Activated CD8-positive, alpha-beta memory T cell treated with anti-CD3 and anti-CD28 coated beads for 24 hours (primary cell): ENCODE data around the gene JADE3.

Experiments used
- DNase-seq: peaks from one replicate; pipeline ENCODE4 v3.0.0-alpha.2; 2020

JADE3 gene

GRCh38 chrX:47047989-47048388 lies 135.8 kb downstream of the JADE3 start:
- DNase-seq: no peak

DNA sequence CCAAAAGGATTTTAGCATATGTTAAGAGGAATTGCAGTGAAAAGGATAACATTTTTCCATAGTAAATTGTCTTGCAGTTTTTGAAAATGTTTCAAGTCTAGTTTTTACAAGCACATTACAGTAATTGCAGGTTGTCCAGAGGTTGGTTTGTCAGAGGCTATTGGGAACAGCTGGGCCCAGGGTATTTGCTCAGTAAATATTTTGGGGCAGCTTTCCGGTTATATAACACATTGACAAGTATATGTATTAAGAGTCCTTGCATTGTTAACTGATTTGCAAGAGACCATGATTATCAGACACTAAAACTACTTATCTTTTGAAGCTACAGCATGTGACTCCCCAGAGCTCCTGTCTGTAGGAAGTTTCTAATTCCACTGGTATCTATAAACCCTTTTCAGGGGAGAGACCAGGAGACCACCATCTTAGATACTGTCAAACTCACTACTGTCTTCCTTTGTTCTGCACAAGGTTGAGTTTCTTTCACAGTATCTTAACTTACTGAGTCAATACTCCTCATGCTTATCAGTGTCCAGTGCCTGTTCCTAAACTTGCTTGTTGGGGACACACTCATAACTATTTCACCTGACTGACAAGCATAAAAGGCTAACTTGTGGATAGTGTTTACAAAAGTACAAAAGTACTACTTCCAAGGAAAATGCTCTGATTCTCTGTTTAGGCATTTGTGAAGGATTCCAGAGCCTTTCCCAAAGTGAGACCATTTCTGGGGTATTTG lies 147.1 kb downstream of the JADE3 start:
- no peak for DNase-seq

- DNase-seq: no peak
Observed at GRCh38 chrX:47060708-47061107, 148.5 kb downstream of the JADE3 start.

DNA sequence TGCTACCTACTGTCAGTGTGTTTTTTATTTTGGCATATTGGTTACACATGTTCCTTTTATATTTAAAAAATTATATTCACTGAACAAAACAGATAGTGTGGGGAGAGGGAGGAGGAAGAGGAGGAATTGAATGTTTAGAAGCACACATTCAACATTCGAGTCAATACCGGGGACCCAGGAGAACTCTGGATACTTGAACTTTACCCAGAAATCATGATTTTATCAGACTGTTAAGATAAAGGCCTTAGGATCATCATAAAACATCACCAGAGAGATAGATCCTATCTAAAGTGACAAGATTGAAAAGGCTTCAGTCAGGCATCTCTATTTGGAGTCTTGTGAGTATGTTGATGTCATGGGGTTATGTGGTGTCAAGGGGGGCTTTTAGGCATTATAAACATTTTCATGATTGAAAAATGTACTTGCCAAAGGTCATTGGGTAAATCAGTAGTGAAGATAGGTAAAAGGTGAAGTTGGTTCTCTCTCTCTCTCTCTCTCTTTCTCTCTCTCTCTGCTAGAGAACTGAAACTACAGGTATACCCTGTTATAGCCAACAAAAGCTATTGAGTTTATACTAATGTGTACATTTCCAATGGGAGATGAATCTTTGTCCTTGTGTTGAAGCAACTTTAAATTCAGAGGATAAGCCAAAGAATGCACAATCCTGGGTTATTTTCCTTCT lies 149.2 kb downstream of the JADE3 start:
- no peak for DNase-seq

DNA sequence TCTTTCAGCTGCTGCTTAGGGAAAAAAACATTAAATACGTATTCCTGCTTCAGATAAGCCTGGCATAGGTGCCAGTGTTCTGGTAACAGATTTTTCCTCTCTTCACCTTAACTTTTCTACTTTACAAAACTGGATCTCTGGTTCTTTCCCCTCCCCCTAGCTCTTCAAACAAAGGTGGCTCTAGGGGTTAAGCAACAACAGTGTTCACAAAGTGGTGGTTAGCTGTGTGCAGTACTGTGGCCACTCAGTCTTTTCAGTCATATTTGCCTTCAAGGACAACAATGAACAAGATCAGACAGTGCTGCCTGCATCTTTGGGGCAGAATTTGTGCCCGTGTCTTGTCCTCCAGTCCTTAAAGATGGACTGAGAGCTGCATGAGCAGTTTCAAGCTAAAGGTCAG lies 151.0 kb downstream of the JADE3 start:
- no peak for DNase-seq

DNA sequence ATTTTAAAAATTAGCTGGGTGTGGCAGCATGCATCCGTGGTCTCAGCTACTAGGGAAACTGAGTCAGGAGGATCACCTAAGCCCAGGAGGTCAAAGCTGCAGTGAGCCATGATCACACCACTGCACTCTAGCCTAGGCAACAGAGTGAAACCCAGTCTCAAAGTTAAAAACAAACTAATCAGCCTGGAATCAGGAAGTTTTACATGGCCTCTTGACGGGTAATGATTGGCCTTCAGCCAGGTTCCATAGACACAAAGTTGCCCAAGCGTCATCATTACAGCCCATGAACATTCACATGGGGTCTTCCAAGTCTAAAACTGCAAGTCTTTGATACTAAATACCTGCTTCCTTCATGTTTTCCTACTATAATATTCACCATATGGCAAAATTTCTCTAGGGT lies 156.0 kb downstream of the JADE3 start:
- DNase-seq: no peak

GRCh38 chrX:47068720-47069119 lies 156.5 kb downstream of the JADE3 start:
- no peak for DNase-seq

GRCh38 chrX:47078129-47079043 lies 166.2 kb downstream of the JADE3 start, which contains the start of gene RGN:
RGN (plus strand) TSS chrX:47078443; CDS start chrX:47081145, 2,702 bp downstream.
- no peak for DNase-seq

- DNase-seq: no peak
Observed at GRCh38 chrX:47080215-47080914, 168.1 kb downstream of the JADE3 start.

DNA sequence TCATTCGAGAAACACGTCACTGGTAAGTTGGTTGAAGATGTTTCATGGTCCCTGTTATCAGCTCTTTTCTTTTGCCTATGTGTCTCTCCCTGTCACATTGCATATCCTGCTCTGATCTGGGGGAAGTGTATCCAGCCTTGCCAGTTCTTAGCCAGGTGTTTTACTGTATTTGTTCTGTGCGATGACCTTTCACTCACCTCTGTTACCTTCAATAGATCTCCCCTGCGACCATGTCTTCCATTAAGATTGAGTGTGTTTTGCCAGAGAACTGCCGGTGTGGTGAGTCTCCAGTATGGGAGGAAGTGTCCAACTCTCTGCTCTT lies 168.7 kb downstream of the JADE3 start:
- DNase-seq: no peak

- no peak for DNase-seq
Observed at GRCh38 chrX:47091149-47091775, 179.0 kb downstream of the JADE3 start.

GRCh38 chrX:47093248-47093647 lies 181.0 kb downstream of the JADE3 start:
- DNase-seq: no peak

DNA sequence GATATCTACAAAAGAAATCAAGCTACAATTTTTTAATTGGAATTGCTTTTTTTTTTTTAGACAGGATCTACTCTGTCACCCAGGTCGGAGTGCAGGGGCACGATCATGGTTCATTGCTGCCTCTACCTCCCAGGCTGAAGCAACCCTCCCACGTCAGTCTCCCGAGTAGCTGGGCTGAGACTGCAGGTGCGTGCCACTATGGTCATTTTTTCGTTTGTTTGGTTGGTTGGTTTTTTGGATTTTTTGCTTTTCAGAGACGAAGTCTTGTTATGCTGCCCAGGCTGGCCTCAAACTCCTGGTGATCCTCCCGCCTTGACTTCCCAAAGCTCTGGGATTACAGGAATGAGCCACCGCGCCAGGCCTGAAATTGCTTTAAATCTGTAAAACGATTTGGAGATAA lies 181.6 kb downstream of the JADE3 start:
- no peak for DNase-seq

- no peak for DNase-seq
Observed at GRCh38 chrX:47097018-47097417, 184.8 kb downstream of the JADE3 start.

DNA sequence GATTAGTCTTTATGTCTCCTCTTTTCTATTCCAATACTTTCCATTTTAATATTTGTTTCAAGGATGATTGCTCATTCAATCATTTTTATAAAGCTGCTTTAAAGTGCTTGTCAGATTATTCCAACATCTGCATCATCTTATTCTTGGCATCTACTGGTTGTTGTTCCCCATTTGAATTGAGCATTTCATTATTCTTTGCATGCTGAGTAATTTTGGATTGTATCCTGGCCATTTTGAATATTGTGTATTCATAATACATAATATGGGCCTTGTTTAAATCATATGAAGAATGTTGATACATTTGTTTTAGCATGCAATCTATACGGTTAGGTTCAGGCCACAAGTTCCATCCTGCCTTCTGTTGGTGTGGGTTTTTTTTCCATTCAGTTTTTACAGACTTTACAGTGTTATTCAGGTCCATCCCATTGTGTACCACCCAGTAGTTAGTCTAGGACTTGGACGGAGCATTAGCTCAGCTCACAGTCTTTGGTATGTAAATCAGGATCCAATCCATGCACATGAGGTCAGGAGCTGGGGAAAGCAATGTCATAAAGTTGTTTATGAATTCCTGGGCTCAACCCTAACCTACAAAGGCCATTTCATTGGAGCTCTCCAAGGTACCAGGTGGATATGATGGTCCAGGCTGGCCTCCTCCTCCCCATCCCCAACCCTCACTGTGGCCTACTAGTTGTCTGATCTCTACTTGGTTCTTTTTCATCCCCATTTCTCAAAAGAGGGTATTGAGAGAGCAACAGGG lies 186.3 kb downstream of the JADE3 start:
- no peak for DNase-seq

GRCh38 chrX:47101206-47101605 lies 189.0 kb downstream of the JADE3 start:
- DNase-seq: no peak
